ENCODE results near the gene PDE1A.
"Not testable (repeated sequence)": the region's sequence is repeated elsewhere in the genome, so short reads cannot be mapped to it uniquely, and the experiment has no call there.

PDE1A gene

GRCh38 chr2:182404975-182405561 is 21.8 kb downstream of the PDE1A start:
- no peak for DNase-seq

- DNase-seq: no peak
Measured at GRCh38 chr2:182404092-182404491, 22.7 kb downstream of the PDE1A start.

- no peak for DNase-seq
Measured at GRCh38 chr2:182393270-182393760, 33.5 kb downstream of the PDE1A start.

- DNase-seq: no peak
Measured at GRCh38 chr2:182391443-182391842, 35.4 kb downstream of the PDE1A start.

- not testable (repeated sequence) for DNase-seq
Measured at GRCh38 chr2:182386267-182386880, 40.5 kb downstream of the PDE1A start.

- no peak for DNase-seq
Measured at GRCh38 chr2:182384860-182385259, 42.0 kb downstream of the PDE1A start.

- no peak for DNase-seq
Measured at GRCh38 chr2:182381225-182381624, 45.6 kb downstream of the PDE1A start.

- DNase-seq: peak; percentile 2 to 58
Measured at GRCh38 chr2:182379241-182379640, 47.6 kb downstream of the PDE1A start.

- no peak for DNase-seq
Measured at GRCh38 chr2:182378759-182379158, 48.1 kb downstream of the PDE1A start.

- DNase-seq: no peak
Measured at GRCh38 chr2:182377467-182377866, 49.4 kb downstream of the PDE1A start.

- no peak for DNase-seq
Measured at GRCh38 chr2:182375862-182376261, 51.0 kb downstream of the PDE1A start.

- DNase-seq: no peak
Measured at GRCh38 chr2:182372661-182373060, 54.2 kb downstream of the PDE1A start.

- no peak for DNase-seq
Measured at GRCh38 chr2:182368996-182369395, 57.8 kb downstream of the PDE1A start.

- no peak for DNase-seq
Measured at GRCh38 chr2:182368446-182368845, 58.4 kb downstream of the PDE1A start.

GRCh38 chr2:182367401-182367800 is 59.4 kb downstream of the PDE1A start:
- DNase-seq: no peak

- DNase-seq: no peak
Measured at GRCh38 chr2:182366628-182367027, 60.2 kb downstream of the PDE1A start.

- no peak for DNase-seq
Measured at GRCh38 chr2:182365855-182366254, 61.0 kb downstream of the PDE1A start.

GRCh38 chr2:182361477-182361876 is 65.4 kb downstream of the PDE1A start:
- no peak for DNase-seq

- no peak for DNase-seq
Measured at GRCh38 chr2:182360663-182361260, 66.1 kb downstream of the PDE1A start.

- no peak for DNase-seq
Measured at GRCh38 chr2:182359990-182360662, 66.7 kb downstream of the PDE1A start.

- DNase-seq: no peak
Measured at GRCh38 chr2:182359027-182359989, 67.5 kb downstream of the PDE1A start.

GRCh38 chr2:182358601-182359000 is 68.2 kb downstream of the PDE1A start:
- DNase-seq: no peak

GRCh38 chr2:182355815-182356214 is 71.0 kb downstream of the PDE1A start:
- no peak for DNase-seq

All from NCI-H524 (cell line).